ENCODE data around the gene SORCS2.

Gene SORCS2

GRCh38 chr4:7233006-7233580 is 40.8 kb downstream of the SORCS2 start:
- H3K9ac ChIP-seq (ENCODE audit: insufficient read length): no peak overlapping the region

GRCh38 chr4:7233601-7234000 is 41.3 kb downstream of the SORCS2 start:
- Histone ChIP-seq H3K36me3 (ENCODE audit: insufficient read depth, low read length) (no peaks in the 10 kb centered on the region), H3K4me3 (no peak overlapping the region), H3K27ac (no peak overlapping the region), H3K9ac (ENCODE audit: insufficient read length) (no peak overlapping the region), H3K9me3 (ENCODE audit: low read depth, low read length) (no peaks in the 10 kb centered on the region)
- no peak for DNase-seq (ENCODE audit: low read depth, low spot score)
- no peak for TF ChIP-seq POLR2AphosphoS5 (IDR thresholded peaks at IDR 0.05; ENCODE audit: borderline replicate concordance, low read depth, low read length)
- no peak for TF ChIP-seq EZH2 (IDR thresholded peaks at IDR 0.05)
- TF ChIP-seq FOXP2 (optimal IDR thresholded peaks at IDR 0.05; ENCODE audit: control extremely low read depth, extremely low read length, insufficient read depth): no peak

More at GRCh38 chr4:7233006-7233580, 40.8 kb downstream of the SORCS2 start:
- TF ChIP-seq FOXP2 (optimal IDR thresholded peaks at IDR 0.05; ENCODE audit: control extremely low read depth, extremely low read length, insufficient read depth) (no peak), EZH2 (IDR thresholded peaks at IDR 0.05) (no peak), POLR2AphosphoS5 (IDR thresholded peaks at IDR 0.05; ENCODE audit: borderline replicate concordance, low read depth, low read length) (no peak)
- Histone ChIP-seq H3K36me3 (ENCODE audit: insufficient read depth, low read length) (no peaks in the 10 kb centered on the region), H3K27ac (no peak overlapping the region), H3K4me3 (no peak overlapping the region), H3K9me3 (ENCODE audit: low read depth, low read length) (no peaks in the 10 kb centered on the region)
- no peak for DNase-seq (ENCODE audit: low read depth, low spot score)

GRCh38 chr4:7234355-7235029 is 42.2 kb downstream of the SORCS2 start:
- no peaks in the 10 kb centered on the region for H3K36me3 ChIP-seq (ENCODE audit: insufficient read depth, low read length)
- TF ChIP-seq FOXP2 (optimal IDR thresholded peaks at IDR 0.05; ENCODE audit: control extremely low read depth, extremely low read length, insufficient read depth) (no peak), EZH2 (IDR thresholded peaks at IDR 0.05) (no peak), POLR2AphosphoS5 (IDR thresholded peaks at IDR 0.05; ENCODE audit: borderline replicate concordance, low read depth, low read length) (no peak)
- no peak for DNase-seq (ENCODE audit: low read depth, low spot score)
- H3K9me3 ChIP-seq (ENCODE audit: low read depth, low read length): no peaks in the 10 kb centered on the region
- H3K9ac ChIP-seq (ENCODE audit: insufficient read length): no peak overlapping the region
- no peak overlapping the region for H3K27ac ChIP-seq
- H3K4me3 ChIP-seq: no peak overlapping the region

- TF ChIP-seq POLR2AphosphoS5 (IDR thresholded peaks at IDR 0.05; ENCODE audit: borderline replicate concordance, low read depth, low read length) (no peak), FOXP2 (optimal IDR thresholded peaks at IDR 0.05; ENCODE audit: control extremely low read depth, extremely low read length, insufficient read depth) (no peak), EZH2 (IDR thresholded peaks at IDR 0.05) (no peak)
- Histone ChIP-seq H3K4me3 (no peak overlapping the region), H3K36me3 (ENCODE audit: insufficient read depth, low read length) (no peaks in the 10 kb centered on the region), H3K27ac (no peak overlapping the region), H3K9ac (ENCODE audit: insufficient read length) (no peak overlapping the region), H3K9me3 (ENCODE audit: low read depth, low read length) (no peaks in the 10 kb centered on the region)
- DNase-seq (ENCODE audit: low read depth, low spot score): no peak
These were observed 42.7 kb downstream of the SORCS2 start for GRCh38 chr4:7235030-7235380.

GRCh38 chr4:7236847-7237246 is 44.5 kb downstream of the SORCS2 start:
- Histone ChIP-seq H3K36me3 (ENCODE audit: insufficient read depth, low read length) (no peaks in the 10 kb centered on the region), H3K9ac (ENCODE audit: insufficient read length) (no peak overlapping the region), H3K27ac (no peak overlapping the region), H3K4me3 (no peak overlapping the region), H3K9me3 (ENCODE audit: low read depth, low read length) (no peaks in the 10 kb centered on the region)
- no peak for DNase-seq (ENCODE audit: low read depth, low spot score)
- TF ChIP-seq POLR2AphosphoS5 (IDR thresholded peaks at IDR 0.05; ENCODE audit: borderline replicate concordance, low read depth, low read length) (no peak), FOXP2 (optimal IDR thresholded peaks at IDR 0.05; ENCODE audit: control extremely low read depth, extremely low read length, insufficient read depth) (no peak), EZH2 (IDR thresholded peaks at IDR 0.05) (no peak)

DNA sequence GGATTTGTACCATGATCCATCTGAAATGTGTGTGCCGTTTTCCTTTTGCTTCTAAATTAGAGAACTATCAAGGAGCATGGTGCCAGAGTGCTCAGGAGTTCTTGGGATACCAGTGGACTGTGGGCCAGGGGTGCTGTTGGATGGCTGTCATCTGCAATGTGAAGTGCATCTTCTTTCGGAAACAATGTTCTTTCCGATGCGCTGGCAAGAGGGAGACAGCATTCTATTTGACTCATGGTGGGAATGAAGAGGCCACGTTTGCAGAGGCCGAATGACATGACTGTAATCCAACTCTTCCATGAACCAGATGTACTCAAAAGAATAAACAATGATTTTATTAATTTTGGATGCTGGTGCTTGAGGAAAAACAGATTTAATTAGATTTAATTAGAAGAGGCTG is 45.5 kb downstream of the SORCS2 start:
- no peak for TF ChIP-seq POLR2AphosphoS5 (IDR thresholded peaks at IDR 0.05; ENCODE audit: borderline replicate concordance, low read depth, low read length)
- no peak for TF ChIP-seq EZH2 (IDR thresholded peaks at IDR 0.05)
- TF ChIP-seq FOXP2 (optimal IDR thresholded peaks at IDR 0.05; ENCODE audit: control extremely low read depth, extremely low read length, insufficient read depth): no peak
- DNase-seq (ENCODE audit: low read depth, low spot score): no peak
- no peaks in the 10 kb centered on the region for H3K9me3 ChIP-seq (ENCODE audit: low read depth, low read length)
- no peak overlapping the region for H3K4me3 ChIP-seq
- H3K27ac ChIP-seq: no peak overlapping the region
- H3K36me3 ChIP-seq (ENCODE audit: insufficient read depth, low read length): no peaks in the 10 kb centered on the region
- no peak overlapping the region for H3K9ac ChIP-seq (ENCODE audit: insufficient read length)

- H3K27ac ChIP-seq: no peak overlapping the region
- DNase-seq (ENCODE audit: low read depth, low spot score): no peak
- no peak overlapping the region for H3K9ac ChIP-seq (ENCODE audit: insufficient read length)
- no peaks in the 10 kb centered on the region for H3K36me3 ChIP-seq (ENCODE audit: insufficient read depth, low read length)
- H3K9me3 ChIP-seq (ENCODE audit: low read depth, low read length): no peaks in the 10 kb centered on the region
- TF ChIP-seq FOXP2 (optimal IDR thresholded peaks at IDR 0.05; ENCODE audit: control extremely low read depth, extremely low read length, insufficient read depth) (no peak), POLR2AphosphoS5 (IDR thresholded peaks at IDR 0.05; ENCODE audit: borderline replicate concordance, low read depth, low read length) (no peak), EZH2 (IDR thresholded peaks at IDR 0.05) (no peak)
- H3K4me3 ChIP-seq: no peak overlapping the region
These were observed 46.1 kb downstream of the SORCS2 start for GRCh38 chr4:7238300-7238960.

DNA sequence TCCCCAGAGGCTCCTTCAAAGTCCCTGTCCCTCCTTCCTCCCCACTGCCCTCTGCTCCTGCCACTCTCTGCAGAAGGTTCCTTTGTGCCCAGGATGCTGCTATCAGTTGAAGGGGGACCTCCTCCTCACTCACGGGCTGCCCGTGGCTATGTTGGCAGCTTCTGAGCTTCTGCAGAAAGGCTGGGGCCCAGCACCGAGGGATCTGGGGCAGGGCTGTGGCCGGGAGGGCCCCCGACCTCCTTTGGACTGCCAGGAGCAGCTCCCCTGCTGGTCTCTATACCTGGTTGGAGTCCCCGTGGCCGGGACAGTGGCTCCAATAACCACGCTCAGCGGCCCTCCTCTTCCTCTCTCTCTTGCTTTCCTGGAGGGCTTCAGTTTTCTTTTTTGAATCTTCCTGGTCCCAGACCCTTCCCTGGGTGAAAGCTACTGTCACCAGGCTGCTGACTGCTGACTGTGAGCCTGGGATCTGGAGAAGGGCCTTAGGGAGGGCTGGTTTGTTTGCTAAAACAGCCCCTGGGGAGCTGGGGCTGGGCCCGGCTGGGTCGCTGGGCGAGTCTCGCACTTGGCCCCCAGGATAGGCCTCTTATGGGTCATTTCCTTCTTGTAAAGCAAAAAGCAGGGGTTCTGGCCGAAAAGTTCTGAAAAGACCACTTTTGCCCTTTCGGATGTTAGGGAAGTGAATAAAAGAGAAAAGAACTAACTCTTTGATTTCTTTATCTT is 46.9 kb downstream of the SORCS2 start:
- H3K4me3 ChIP-seq: no peak overlapping the region
- H3K36me3 ChIP-seq (ENCODE audit: insufficient read depth, low read length): no peaks in the 10 kb centered on the region
- TF ChIP-seq FOXP2 (optimal IDR thresholded peaks at IDR 0.05; ENCODE audit: control extremely low read depth, extremely low read length, insufficient read depth) (no peak), POLR2AphosphoS5 (IDR thresholded peaks at IDR 0.05; ENCODE audit: borderline replicate concordance, low read depth, low read length) (no peak), EZH2 (IDR thresholded peaks at IDR 0.05) (no peak)
- H3K27ac ChIP-seq: no peak overlapping the region
- DNase-seq (ENCODE audit: low read depth, low spot score): no peak
- H3K9me3 ChIP-seq (ENCODE audit: low read depth, low read length): no peaks in the 10 kb centered on the region
- no peak overlapping the region for H3K9ac ChIP-seq (ENCODE audit: insufficient read length)

Measured in SK-N-MC (cell line).